NCI-H82 treated with DMSO at 0.1 percent for 48 hours (cell line): ENCODE measurements around the gene ZNF248.
"Not testable (repeated sequence)": the region's sequence is repeated elsewhere in the genome, so short reads cannot be mapped to it uniquely, and the experiment has no call there.

Source experiments
- DNase-seq: peaks from one replicate; lab custom pipeline; 2025; ENCODE audit not compliant: unreplicated experiment; lab: John Stamatoyannopoulos, UW

ZNF248 gene

DNA sequence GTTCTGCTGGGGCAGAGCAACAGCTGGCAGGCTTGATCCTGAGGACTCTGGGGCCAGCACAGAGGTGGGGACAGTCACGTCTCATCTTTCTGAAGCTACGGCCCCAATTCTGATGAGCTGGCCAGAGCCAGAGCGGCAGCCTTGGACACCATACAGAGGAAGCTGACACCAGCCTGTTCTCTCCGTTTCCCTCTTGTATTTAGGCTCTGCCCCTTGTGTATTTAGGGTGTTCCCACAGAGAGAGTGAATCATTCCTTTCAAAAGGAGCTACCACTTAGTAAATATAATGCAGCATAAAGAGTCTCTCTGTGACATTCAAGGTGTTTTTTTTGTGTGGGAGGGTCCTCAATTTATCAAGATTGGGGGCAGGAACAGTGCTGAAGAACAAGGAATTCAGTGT, 109.2 kb downstream of the ZNF248 start:
- no peak for DNase-seq

DNA sequence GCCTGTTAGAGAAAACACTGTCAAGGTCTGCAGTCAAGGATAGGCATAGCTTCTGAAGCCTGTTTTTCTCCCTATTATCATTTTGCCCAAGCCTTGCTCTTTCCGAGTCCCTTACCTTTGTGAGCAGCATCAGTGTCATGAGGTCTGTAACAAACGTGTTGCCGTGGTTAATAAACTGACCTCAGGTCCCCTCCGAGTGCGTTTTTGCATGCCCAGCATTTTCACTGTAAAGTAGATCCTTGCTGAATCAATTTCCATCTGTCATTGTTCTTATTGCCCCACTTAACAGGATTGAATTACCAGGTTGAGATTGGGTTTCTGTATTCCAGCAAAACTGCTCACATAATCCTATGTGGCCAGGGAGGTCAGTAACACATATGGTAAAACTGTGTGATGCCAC, 110.3 kb downstream of the ZNF248 start:
- peak; percentile 41 for DNase-seq

DNA sequence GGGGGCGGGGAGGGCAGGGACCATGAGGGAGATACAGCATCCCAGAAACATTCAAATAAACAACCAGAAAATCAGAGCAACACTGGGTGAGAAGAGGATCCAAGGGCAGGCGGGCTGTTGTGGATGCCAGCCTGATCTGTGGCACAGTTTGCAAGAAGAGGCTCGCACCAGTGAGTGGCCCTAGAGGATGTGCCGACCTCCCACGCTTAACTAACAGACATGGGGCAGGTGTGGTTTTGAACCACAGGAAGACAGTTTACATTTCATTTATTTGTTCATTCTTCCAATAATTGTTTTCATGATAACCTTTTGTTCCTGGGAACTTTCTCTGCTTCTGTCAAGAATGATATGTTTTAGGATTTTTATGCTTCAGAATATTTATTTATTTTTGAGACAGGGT, 115.6 kb downstream of the ZNF248 start:
- DNase-seq = no peak

DNA sequence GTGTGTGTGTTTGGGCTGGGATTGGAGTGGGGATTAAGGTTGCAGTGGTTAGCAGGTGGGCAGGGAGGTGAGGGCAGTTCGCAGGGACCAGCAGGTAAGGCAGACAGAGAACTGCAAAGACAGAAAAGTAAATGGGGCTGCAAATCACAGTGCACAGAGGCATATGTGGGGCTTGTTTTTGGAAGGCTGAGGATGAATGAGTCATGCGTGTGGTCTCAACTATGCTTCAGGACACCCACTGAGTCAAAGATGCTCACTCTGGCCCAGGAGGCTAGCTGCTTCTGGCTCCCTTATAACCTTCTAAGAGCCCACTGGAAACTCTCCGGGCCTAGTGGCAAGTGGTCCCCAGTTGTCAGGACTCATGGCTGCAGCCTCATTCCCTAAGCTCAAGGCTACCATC, 118.2 kb downstream of the ZNF248 start:
- no peak for DNase-seq

DNA sequence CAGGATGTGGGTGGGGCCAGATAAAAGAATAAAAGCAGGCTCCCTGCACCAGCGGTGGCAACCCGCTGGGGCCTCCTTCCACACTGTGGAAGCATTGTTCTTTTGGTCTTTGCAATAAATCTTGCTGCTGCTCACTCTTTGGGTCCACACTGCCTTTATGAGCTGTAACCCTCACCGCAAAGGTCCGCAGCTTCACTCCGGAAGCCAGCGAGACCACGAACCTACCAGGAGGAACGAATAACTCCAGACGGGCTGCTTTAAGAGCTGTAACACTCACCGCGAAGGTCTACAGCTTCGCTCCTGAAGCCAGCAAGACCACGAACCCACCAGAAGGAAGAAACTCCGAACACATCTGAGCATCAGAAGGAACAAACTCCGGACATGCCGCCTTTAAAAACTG, 119.2 kb downstream of the ZNF248 start:
- DNase-seq = not testable (repeated sequence)

DNA sequence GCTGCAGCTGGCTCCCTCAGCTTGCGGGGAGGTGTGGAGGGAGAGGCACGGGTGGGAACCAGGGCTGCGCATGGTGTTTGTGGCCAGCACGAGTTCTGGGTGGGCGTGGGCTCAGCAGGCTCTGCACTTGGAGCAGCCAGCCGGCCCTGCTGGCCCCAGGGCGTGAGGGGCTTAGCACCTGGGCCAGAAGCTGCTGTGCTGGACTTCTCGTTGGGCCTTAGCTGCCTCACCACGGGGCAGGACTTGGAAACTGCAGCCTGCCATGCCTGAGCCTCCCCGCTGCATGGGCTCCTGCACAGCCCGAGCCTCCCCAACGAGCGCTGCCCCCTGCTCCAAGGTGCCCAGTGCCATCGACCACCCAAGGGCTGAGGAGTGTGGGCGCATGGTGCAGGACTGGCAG, 120.1 kb downstream of the ZNF248 start:
- no peak for DNase-seq

DNA sequence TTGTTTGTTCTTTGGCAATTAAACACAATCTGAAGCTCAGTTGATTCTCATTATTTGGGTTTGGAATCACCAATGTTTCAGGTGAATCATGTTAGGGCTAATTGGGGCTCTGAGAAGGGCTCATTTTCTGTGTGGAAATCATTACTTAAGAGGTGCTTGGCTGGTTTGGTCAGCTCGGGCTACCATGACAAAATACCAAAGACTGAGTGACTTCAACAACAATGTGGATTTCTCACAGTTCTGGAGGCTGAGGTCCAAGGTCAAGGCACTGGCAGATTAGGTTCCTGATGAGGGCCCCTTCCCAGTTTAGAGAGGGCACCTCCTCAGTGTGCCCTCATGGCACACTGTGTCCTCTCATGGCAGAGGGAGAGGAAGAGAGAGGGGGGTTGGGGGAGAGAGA, 121.3 kb downstream of the ZNF248 start:
- DNase-seq = no peak

DNA sequence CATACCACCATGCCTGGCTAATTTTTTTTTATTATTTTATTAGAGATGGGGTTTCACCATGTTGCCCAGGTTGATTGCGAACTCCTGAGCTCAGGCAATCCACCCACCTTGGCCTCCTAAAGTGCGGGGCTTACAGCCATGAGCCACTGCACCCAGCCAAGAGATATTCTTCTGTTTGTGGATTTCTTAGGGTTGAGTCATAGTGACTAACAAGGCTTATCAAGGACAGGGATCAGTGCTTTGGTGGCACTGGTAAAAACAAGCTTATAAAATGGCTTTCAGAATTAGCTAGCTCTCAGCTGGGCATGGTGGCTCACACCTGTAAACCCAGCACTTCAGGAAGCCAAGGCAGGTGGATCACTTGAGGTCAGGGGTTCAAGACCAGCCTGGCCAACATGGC, 122.4 kb downstream of the ZNF248 start:
- no peak for DNase-seq
